ENCODE data around the gene SERP2.

SERP2 gene

GRCh38 chr13:44389060-44389666 is 15.5 kb downstream of the SERP2 start:
- DNase-seq (ENCODE audit: low spot score), result no peak

GRCh38 chr13:44389876-44390275 is 16.3 kb downstream of the SERP2 start:
- no peak for DNase-seq (ENCODE audit: low spot score)

GRCh38 chr13:44393391-44393790 is 19.8 kb downstream of the SERP2 start:
- no peak for DNase-seq (ENCODE audit: low spot score)

GRCh38 chr13:44394658-44395057 is 21.0 kb downstream of the SERP2 start:
- no peak for DNase-seq (ENCODE audit: low spot score)

- no peak for DNase-seq (ENCODE audit: low spot score)
Observed at GRCh38 chr13:44395976-44396694, 22.5 kb downstream of the SERP2 start.

- no peak for DNase-seq (ENCODE audit: low spot score)
Observed at GRCh38 chr13:44396701-44397580, 23.3 kb downstream of the SERP2 start.

- DNase-seq (ENCODE audit: low spot score), result no peak
Observed at GRCh38 chr13:44397766-44398223, 24.2 kb downstream of the SERP2 start.

GRCh38 chr13:44398606-44399005 is 25.0 kb downstream of the SERP2 start:
- no peak for DNase-seq (ENCODE audit: low spot score)

GRCh38 chr13:44399074-44399473 is 25.4 kb downstream of the SERP2 start:
- DNase-seq (ENCODE audit: low spot score), result no peak

GRCh38 chr13:44400736-44401135 is 27.1 kb downstream of the SERP2 start:
- no peak for DNase-seq (ENCODE audit: low spot score)

GRCh38 chr13:44401577-44401976 is 28.0 kb downstream of the SERP2 start:
- no peak for DNase-seq (ENCODE audit: low spot score)

GRCh38 chr13:44402899-44403445 is 29.3 kb downstream of the SERP2 start:
- DNase-seq (ENCODE audit: low spot score), result no peak

- DNase-seq (ENCODE audit: low spot score), result no peak
Observed at GRCh38 chr13:44403461-44404056, 29.9 kb downstream of the SERP2 start.

- DNase-seq (ENCODE audit: low spot score), result no peak
Observed at GRCh38 chr13:44404261-44405132, 30.9 kb downstream of the SERP2 start.

GRCh38 chr13:44406617-44407016 is 33.0 kb downstream of the SERP2 start:
- no peak for DNase-seq (ENCODE audit: low spot score)

GRCh38 chr13:44407379-44407778 is 33.8 kb downstream of the SERP2 start:
- no peak for DNase-seq (ENCODE audit: low spot score)

GRCh38 chr13:44407891-44408290 is 34.3 kb downstream of the SERP2 start:
- DNase-seq (ENCODE audit: low spot score), result no peak

- DNase-seq (ENCODE audit: low spot score), result no peak
Observed at GRCh38 chr13:44409595-44409994, 36.0 kb downstream of the SERP2 start.

GRCh38 chr13:44410328-44410859 is 36.8 kb downstream of the SERP2 start:
- DNase-seq (ENCODE audit: low spot score), result no peak

- no peak for DNase-seq (ENCODE audit: low spot score)
Observed at GRCh38 chr13:44411841-44412240, 38.2 kb downstream of the SERP2 start.

Data from CD4-positive, alpha-beta T cell treated with Interleukin-15 for 4 hours (primary cell).